Astrocyte (in vitro differentiated cells and primary cell): Measurements from ENCODE around the gene C1orf210.

ENCODE experiments used
- EZH2 ChIP-seq: IDR thresholded peaks from 2 replicates; pipeline ENCODE4 v1.6.1; 2012; ENCODE audit warnings: mild to moderate bottlenecking, low read length, inconsistent platforms; ENCODE audit not compliant: insufficient read depth
- TF ChIP-seq, protein P1 (sequence below): IDR thresholded peaks from 2 replicates; pipeline ENCODE4 v1.5.1; 2011; ENCODE audit warnings: low read depth, mild to moderate bottlenecking, inconsistent platforms, low read length, moderate library complexity; ENCODE audit not compliant: insufficient read depth

DNA sequence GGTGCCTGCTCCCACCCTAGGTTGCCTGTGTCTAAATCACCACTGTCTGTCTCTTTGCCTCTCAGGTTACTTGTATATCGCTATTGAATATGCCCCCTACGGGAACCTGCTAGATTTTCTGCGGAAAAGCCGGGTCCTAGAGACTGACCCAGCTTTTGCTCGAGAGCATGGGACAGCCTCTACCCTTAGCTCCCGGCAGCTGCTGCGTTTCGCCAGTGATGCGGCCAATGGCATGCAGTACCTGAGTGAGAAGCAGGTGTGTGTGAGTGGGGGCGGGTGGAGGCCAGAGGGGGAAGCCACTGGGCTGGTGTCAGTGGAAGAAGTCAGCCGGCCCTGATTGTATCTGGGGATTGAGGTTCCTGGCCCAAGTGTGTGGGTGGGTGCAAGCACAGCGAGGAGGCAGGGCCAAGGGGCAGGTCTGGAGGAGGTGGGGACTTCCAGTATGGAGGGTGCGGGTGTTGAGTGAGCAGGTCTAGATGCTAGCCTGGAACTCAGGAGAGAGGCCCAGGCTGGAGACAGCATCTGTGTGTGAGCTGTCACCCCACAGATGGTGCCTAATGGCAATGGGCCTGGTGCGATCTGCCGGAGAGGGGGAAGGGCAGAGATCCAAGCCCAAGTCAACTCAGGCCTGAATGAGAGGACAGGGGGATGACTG lies 32.6 kb upstream of the C1orf210 start:
- TF ChIP-seq EZH2: no peak
- TF ChIP-seq, protein P1, sequence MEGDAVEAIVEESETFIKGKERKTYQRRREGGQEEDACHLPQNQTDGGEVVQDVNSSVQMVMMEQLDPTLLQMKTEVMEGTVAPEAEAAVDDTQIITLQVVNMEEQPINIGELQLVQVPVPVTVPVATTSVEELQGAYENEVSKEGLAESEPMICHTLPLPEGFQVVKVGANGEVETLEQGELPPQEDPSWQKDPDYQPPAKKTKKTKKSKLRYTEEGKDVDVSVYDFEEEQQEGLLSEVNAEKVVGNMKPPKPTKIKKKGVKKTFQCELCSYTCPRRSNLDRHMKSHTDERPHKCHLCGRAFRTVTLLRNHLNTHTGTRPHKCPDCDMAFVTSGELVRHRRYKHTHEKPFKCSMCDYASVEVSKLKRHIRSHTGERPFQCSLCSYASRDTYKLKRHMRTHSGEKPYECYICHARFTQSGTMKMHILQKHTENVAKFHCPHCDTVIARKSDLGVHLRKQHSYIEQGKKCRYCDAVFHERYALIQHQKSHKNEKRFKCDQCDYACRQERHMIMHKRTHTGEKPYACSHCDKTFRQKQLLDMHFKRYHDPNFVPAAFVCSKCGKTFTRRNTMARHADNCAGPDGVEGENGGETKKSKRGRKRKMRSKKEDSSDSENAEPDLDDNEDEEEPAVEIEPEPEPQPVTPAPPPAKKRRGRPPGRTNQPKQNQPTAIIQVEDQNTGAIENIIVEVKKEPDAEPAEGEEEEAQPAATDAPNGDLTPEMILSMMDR: no peak
